DMS153 treated with DMSO at 0.1 percent for 48 hours (cell line): ENCODE results near the gene ATF4.
"Not testable (repeated sequence)": the region's sequence is repeated elsewhere in the genome, so short reads cannot be mapped to it uniquely, and the experiment has no call there.

ENCODE experiments used
- DNase-seq: peaks from one replicate; lab custom pipeline; 2025; ENCODE audit not compliant: unreplicated experiment; lab: John Stamatoyannopoulos, UW

Gene ATF4

DNA sequence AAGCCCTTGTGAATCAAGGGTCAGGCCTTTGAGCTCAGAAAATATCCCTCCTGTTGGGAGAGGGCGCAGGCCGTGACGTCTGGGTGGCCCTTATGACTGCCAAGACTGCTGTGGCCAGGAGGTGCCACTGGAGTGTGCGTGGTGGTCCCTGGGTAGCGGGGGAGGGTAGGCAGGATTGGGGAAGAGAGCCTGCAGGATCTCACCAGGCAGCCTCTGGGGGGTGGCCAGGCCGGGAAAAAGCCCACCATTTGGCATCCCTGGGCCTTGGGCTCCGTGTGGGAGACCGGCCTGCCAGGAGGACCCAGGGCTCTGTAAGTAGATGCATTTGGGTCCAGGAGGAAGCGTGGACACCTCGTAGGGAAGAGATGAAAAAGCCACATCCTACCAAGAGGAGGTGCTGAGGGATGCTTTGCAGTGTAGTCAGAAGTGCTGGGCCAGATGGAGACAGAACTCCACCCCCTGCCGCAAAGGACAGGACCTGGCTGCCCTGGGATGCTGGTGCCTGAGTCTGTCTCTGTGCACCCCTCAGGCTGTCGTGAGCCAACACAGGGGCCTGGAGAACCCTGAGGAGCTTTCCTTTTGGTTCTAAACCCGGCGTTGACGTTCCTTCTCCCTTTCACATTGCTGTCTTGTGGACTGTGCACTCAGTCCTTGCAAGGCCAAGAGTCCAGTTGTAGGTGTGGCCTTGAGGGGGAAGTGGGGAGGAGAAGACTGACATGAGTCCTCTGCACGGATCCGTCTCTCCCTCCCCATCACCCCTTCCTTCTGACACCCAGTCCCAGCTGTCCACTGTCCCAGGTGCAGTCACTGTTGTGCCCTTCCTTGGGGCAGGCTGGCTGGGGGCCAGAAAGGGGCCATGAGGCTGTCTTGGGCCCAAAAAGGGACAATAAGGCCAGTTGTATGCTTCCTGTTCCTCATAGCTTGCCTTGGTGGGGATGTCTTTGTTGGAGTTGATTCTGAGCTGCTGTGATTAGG, 31.0 kb upstream of the ATF4 start:
- no peak for DNase-seq

DNA sequence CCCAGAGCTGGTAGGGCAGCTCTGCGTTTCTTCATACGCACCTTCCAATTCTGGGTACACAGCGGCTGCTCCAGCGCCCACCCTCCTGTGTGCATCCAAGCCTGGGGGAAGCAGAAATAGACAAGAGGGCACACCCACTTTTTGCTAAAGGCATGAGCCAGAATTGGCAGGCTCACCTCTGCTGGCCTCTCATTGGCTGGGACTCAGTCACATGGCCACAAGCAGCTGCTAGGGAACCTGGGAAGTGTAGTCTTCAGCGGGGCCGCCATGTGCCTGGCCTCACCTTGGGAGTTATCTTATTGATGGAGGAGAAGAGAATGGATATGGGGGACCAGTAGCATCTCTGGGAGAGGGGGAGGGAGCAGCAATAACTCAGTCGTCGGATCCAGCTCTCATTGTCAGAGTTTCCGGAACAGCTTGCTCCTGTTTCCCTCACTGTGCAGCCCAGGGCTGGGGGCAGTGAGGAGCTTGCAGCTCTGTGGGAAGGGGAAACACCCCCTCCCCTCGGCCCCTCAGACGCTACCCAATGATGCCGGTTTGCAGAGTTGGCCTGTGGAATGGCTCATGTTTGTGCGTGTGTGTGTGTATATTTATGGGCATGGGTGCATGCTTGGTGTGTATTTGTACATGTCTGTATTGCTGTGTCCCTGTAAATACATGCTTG, 30.1 kb upstream of the ATF4 start:
- peak; percentile 85 for DNase-seq

DNA sequence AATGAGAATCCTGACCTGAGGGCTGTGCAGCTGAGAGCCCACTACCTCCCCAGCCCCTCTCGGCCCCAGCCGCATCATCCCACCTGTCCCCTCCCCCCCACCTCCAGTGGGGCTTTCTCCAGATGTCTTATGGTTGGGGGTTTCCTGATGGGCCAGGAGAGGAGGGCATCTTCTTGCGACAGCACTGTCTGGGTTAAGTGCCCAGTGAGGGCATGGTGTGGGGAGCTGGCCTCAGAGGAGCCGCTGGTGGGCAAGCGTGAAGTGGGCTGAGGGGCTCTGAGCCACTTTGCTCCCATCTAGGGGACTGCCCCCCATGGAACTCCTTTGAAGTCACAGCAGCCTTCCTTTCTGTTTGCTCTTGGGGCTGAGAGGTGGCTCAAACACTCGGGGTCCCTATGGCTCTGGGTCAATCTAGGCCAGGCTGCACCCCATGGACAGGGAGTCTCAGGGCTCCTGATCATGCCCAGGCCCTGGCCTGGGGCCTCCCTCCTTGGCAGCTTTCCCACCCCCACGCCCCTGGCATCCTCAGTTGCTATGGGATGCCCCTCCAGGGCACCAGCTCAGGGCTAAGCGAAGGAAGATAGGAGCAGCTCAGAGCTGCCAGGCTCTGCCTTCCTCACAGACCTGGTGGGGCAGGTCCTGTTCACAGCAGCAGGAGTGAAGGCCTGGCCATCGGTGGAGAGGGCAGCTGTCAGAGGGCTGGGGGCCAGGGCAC, 29.2 kb upstream of the ATF4 start:
- no peak for DNase-seq

DNA sequence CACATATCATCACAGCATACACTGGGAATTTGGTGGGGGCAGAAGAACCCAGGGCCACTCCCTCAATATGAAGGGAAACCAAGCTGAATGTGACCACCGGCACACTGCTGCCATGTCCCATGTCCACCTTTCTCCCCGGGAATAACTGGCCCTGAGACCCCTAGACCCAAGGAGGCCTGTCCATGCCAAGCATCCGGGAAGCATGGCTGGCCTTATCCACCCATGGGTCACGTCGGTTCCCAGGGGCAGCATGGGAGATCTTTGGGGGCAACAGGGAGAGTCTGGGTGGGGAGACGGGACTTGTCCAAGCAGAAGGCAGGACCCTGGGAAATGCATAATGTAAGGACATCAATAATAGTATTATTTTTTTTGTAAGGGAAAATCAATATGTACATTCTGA, 28.7 kb upstream of the ATF4 start:
- no peak for DNase-seq

DNA sequence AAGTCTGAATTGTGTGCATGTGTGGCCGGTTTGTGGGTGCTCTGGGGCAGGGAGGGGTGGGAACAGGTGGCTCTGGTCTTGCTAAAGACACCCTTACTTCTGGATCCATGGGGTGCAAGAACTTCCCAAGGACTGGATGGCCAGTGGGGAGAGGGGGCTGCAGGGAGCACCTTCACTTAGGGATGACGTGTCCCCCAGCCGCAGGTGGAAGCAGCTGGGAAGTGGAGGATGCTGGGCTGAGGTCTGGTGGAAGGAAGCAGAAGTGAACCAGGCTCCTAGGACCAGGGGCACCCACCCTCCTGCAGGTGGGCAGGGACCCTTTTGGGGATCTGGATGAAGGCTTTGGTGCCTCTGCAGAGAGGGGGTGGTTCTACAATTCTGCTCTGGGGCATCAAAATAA, 28.2 kb upstream of the ATF4 start:
- DNase-seq: no peak

DNA sequence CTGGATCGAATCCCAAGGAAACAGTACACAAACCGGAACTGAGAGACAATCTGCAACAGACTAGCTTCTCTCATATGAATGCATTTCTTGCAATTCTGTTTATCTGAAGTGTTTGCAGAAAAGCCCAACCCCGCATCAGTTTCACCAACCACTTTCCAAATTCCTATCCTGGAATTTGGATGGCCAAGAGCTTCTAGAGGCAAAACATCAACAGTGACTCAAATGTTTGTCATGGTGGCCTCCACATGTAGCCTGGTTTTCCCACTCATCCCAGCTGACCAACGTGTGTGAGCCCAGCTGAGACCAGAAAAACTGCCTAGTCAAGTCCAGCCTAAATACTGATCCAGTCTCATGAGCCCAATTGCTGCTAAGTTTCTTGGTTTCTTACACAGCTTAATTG, 26.6 kb upstream of the ATF4 start:
- no peak for DNase-seq

DNA sequence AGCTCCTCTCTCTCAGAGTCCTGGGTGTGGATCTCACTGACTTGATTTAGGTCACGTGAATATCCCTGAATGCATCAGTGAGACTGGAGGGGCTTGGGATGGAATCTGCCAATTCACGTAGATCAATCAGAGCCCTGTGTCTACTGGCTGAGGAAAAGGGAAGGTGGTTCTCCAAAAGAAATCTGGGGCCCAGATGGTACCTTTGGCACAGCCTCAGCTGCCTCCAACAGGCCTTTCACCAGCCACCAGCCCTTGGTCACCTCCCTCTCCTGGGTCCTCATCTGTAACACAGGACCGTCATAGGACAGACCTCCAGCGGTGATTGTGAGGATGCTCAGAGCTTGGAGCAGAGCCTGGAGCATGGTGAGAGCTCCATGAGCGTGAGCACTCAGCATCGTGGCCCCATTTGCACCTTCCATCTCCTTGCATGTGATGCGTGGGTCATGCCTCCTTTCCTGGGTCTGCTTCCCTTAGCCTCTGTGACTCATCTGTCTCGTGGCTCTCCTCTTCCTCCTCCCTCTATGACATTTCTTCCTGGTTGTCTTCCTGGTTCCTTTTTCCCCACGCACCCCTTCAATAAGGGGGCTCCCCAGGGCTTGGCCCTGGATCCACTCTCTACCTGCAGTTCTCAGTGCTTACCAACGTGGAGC, 25.8 kb upstream of the ATF4 start:
- DNase-seq: no peak

DNA sequence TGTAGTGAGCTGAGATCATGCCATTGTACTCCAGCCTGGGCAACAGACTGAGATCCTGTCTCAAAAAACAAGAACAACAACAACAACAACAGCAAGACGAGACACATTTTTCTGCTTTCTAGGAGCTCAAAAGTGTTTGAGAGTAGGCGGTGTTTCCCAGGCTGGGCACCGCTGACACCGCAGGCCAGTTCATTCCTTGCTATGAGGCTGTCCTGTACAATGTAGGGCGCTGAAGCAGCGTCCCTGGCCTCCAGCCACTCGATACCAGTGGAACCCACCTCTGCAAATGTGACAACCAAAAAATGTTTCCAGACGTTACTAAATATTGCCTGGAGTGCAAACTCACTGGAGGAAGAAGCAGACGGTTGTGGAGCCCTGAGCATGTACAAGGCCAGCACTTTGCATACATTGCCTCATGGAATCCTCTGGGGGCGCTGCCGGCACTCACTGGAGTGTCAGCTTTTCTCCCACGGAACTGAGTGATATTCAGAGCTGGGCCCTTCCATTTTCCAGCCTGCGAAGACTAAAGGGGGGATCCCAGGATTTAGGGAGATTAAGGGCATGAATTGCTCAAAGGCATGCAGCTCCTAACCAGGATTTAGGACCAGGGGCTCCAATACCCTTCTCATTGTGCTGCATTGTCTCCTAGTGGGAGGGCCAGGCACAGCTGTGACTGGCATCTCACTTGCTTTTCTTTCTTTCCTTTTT, 24.1 kb upstream of the ATF4 start:
- DNase-seq: peak; percentile 54

DNA sequence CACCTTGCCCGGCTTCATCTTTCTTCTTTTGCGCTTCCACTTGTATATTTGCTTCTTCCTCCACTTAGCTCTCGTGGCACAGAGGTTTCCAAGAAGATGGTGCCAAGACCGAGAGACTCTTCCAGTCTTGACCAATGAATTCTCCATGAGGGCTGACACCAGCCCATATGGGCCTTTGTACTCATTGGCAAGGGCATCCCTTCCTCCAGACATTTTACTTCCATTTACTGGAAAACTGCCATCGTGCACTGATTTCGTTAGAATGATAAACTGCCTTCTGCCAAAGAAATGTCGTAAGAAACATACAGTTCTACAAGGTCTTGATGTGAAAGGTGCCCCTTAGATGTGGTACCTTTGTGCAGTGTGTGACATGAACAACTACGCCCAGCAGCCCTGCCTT, 22.9 kb upstream of the ATF4 start:
- no peak for DNase-seq

DNA sequence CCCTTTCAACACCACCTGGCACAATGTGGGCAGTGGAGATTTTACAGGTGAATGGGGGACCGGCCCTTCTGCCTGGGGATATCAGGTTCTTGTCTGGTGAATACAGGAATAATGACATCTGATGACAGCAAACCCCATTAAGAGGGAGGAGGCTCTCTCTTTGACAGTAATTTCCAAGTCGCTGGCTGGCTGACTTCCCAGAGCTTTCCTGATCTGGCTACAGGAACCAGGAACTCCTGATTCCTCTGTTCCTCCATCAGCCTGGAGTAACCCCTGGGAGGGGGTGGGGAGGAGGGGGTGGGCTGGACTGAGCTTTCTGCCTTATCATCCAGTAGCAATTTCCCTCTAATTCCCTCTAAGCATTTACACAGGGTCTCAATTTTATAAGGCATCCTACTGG, 22.0 kb upstream of the ATF4 start:
- DNase-seq: peak; percentile 91

DNA sequence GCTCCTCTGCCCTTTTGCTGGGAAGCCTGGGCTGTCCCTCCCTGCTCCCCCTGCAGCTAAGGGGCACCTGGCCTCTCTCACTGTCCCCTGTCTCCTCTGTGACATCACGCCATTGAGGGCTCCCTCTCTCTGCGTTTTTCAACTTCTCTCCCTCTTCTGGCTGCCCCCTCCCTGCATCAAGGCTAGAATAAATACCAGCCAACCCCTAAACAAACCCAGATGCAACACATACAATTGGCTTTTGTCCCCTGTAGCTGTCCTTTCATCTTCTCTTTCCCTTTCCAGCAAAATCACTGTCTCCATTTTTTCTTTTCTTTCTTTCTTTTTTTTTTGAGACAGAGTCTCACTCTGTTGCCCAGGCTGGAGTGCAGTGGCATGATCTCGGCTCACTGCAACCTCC, 21.6 kb upstream of the ATF4 start:
- DNase-seq: no peak

DNA sequence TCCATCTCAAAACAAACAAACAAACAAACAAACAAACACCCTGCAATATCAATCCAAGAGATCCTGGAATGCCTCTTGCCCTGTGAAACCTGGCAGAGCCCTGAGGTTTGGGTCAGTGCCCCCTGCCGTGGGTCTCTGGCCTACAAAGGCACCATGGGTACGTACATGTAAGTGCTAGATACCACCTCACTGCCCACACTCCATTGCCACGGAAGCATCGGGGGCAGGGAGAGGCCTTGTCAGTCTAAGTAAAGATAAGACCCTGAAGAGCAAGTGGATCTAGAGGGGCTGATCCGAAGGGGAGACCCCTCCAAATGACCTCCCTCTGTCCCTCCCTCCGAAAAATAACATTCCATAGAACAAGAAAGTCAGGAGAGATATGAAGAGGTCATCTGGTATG, 20.3 kb upstream of the ATF4 start:
- DNase-seq: no peak

DNA sequence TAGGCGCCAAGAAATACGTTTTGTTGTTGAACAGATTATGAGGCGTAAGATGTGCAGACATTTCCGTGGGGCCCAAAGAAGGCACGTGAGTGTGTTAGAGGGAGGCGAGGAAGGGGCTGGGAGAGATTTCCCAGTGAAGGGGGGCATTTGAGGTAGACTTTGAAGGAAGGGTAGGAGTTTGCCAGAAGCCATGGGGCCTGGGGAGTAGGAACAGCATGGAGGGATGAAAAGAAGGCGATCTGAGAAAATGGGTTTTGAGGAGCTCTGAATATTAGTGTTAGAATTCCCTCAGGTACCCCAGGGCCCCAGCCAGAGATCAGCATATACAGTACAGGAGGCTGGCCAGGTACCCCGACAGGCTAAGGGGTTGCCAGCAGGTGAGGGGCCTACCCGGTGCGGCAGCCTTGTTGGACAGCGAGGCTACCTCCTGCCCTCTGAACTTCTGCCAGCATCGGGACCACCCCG, 18.7 kb upstream of the ATF4 start:
- no peak for DNase-seq

DNA sequence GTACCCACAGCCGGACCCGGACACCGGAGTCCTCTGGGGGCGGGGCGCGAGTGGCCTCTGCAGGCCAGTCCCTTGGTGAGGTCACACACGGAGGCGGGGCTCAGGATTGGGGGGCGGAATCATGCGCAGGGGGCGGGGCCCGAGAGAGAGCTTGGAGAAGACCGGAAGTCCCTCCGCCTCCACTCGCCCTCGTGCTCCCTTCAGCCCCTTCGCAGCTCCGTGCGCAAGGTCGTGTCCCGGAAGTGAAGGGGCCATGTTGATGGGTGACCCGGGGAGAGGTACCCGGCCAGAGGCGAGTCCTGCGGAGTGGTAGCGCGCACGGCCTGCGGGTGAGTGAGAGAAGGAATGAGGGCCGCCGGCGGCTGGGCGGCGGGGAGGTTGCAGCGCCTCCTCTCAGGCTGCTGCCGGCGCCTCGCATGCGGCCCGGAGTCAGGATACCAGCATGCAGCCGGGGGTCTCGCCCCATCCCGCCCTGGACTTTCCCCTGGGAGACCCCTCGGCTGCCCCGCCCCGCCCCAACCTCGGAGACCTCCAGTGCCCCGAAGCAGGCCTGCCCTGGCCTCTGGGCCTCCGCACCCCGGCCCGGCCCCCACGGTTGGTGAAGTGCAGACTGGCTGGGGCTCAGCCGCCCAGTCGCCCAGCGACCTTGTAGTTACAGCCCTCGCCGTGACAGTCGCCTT, 18.1 kb upstream of the ATF4 start, which contains the start of gene MIEF1:
MIEF1 (plus strand) TSS at position 182 of the 680 bp plus-strand sequence. CDS start 9,005 bp downstream, outside the sequence.
- DNase-seq: peak; percentile 81

DNA sequence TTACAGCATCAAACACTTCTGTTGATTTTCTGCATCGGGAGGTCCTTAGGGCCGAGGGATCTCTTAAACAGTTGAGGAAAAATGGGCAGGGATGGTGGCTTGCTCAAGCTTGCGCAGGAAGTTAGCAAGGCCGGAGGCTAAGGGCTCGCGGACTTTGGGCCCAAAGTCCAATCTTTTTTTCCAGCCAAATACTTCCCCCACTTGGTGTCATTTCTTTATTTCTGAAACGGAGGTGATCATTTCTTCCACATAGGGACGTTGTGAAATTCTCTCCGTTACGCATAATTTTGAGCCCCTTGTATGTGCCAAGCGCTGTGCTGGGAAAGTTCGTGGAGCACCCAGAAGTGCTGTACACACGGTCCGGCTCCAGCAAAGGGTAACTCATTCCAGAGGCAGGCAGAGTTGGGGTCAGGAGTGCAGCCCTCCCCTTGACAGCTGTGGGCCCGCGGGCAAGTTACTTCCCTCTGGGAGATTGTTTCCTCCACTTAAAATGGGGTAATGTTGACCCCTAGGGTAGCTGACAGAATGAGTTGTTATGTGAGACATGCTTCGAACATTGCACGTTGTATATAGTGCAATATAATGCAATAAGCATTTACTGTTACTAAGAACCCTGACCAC, 17.5 kb upstream of the ATF4 start:
- DNase-seq: no peak

DNA sequence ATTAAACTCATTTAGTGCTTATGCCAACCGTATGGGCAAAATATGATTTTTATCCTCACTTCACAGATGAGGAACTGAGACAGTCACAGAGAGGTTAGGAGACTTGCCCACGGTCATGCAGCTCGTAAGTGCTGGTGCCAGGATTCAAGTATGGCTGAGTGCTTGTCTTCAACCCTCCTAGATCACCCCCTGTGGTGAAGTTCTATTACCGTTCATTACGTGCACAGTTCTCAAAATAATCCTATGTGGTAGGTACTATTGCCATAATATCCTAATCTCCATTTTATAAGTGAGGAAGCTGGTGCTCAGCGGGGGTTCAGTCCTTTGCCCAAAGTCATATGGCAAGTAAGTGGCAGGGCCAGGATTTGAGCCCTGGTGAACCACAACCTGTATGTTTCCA, 16.7 kb upstream of the ATF4 start:
- no peak for DNase-seq

DNA sequence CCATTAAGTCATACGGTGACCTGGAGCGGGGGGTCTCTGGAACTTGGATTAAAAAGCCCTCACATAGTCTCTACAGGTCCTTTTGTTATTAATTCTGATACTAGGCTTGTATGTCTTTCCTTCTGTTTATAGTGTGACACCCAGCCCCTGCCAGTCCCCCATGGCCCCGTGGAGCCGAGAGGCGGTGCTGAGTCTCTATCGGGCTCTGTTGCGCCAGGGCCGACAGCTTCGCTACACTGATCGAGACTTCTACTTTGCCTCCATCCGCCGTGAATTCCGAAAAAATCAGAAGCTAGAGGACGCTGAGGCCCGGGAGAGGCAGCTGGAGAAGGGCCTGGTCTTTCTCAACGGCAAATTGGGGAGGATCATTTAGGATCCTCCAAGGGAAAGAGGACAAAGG, 16.3 kb upstream of the ATF4 start:
- no peak for DNase-seq

DNA sequence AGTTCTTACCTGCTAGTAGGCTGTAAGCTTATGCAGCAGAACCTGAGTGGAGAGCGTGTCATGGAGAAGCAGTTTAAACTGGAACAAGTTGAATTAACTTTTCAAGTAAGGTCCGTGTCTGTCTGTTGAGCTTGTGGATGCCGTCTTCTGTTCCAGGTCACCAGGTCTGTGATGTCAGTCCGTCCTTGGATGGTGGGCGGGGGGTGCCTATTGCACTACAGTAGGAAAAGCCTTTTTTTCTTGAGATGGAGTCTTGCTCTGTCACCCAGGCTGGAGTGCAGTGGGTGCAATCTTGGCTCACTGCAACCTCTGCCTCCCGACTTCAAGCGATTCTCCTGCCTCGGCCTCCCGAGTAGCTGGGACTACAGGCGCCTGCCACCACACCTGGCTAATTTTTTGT, 13.3 kb upstream of the ATF4 start:
- not testable (repeated sequence) for DNase-seq

DNA sequence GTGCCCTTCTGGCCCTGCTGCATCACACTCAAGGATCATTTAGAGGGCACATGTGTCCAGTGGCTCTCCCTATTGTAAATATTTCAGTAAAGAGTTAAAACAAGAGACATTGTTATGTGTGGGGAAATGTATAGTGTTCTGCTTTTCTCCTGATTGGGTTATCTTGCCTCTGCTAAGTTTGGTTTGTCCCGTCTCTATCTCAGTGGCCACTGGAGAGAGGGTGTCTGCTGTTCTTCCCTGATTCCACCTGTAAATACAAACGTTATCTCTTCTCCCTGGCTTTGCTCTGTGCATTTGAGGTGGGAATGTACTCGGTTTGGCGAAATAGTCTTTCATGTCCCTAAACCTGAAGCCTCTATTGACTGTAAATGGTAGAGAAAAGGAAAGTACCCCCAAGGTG, 12.0 kb upstream of the ATF4 start:
- DNase-seq: no peak
